Keratinocyte (primary cell): Measurements from ENCODE around the gene HPS1. TPM values are rescaled to one million over a fixed set of nuclear protein-coding genes. Genes with fewer than 3 reads are reported as not detected.

ENCODE experiments used
- DNase-seq: peaks from one replicate; pipeline ENCODE4 v3.0.0-alpha.2; 2011; ENCODE audit warnings: low read depth, missing footprints, low spot score
- FAIRE-seq: peaks from 2 replicates; lab custom pipeline; 2011; peaks lifted over from hg19 to GRCh38; lab: Jason Lieb, UNC
- H2AFZ ChIP-seq: 2 replicates; pipeline ENCODE4 v1.6.0; 2012; ENCODE audit warnings: low read length, control low read depth, inconsistent platforms; ENCODE audit not compliant: control insufficient read depth
- H3K27ac ChIP-seq: 2 replicates; pipeline ENCODE4 v1.5.1; 2011; ENCODE audit warnings: low read length; ENCODE audit not compliant: control insufficient read depth, insufficient read depth
- H3K27me3 ChIP-seq: 3 replicates; pipeline ENCODE4 v1.6.0; 2011; ENCODE audit warnings: low read length; ENCODE audit not compliant: control insufficient read depth, insufficient read depth; ENCODE audit errors: extremely low read depth
- H3K36me3 ChIP-seq, 2 experiments: 2 replicates in 1 of 2; 3 replicates in 1 of 2; pipeline ENCODE4 v1.5.1; 2011; ENCODE audit warnings: low read length in 2 of 2, mild to moderate bottlenecking in 1 of 2; ENCODE audit not compliant: control insufficient read depth in 2 of 2, insufficient read depth in 2 of 2; ENCODE audit errors: extremely low read depth in 1 of 2
- H3K4me1 ChIP-seq: 3 replicates; pipeline ENCODE4 v1.5.1; 2011; ENCODE audit warnings: low read length; ENCODE audit not compliant: control insufficient read depth, insufficient read depth; ENCODE audit errors: extremely low read depth
- H3K4me2 ChIP-seq: 3 replicates; pipeline ENCODE4 v1.6.0; 2011; ENCODE audit warnings: low read depth, low read length; ENCODE audit not compliant: control insufficient read depth, insufficient read depth; ENCODE audit errors: extremely low read depth
- H3K4me3 ChIP-seq, 3 experiments: fragments of 200-600 bp in 1 of 3; sonication (generic) in 1 of 3; 2 replicates in 2 of 3; 3 replicates in 1 of 3; pipeline ENCODE4 v1.5.1; 2011 to 2016; ENCODE audit warnings: low read length in 3 of 3, mild to moderate bottlenecking in 3 of 3, control low read depth in 2 of 3, inconsistent platforms in 1 of 3, low read depth in 1 of 3, mixed read lengths in 1 of 3, mixed run types in 1 of 3, moderate library complexity in 1 of 3; ENCODE audit not compliant: control insufficient read depth in 2 of 3, insufficient read depth in 2 of 3; ENCODE audit errors: extremely low read depth in 1 of 3
- H3K79me2 ChIP-seq: 2 replicates; pipeline ENCODE4 v1.6.0; 2012; ENCODE audit warnings: low read length; ENCODE audit not compliant: control insufficient read depth, insufficient read depth
- H3K9ac ChIP-seq: 3 replicates; pipeline ENCODE4 v1.6.0; 2011; ENCODE audit warnings: low read length; ENCODE audit not compliant: control insufficient read depth, insufficient read depth; ENCODE audit errors: extremely low read depth
- H3K9me1 ChIP-seq: 3 replicates; pipeline ENCODE4 v1.6.0; 2011; ENCODE audit warnings: low read length; ENCODE audit not compliant: control insufficient read depth, insufficient read depth; ENCODE audit errors: extremely low read depth
- H3K9me3 ChIP-seq: 2 replicates; pipeline ENCODE4 v1.5.1; 2012; ENCODE audit warnings: low read depth, low read length; ENCODE audit not compliant: control insufficient read depth
- H4K20me1 ChIP-seq: 3 replicates; pipeline ENCODE4 v1.6.0; 2011; ENCODE audit warnings: low read length; ENCODE audit not compliant: control insufficient read depth, insufficient read depth; ENCODE audit errors: extremely low read depth
- CTCF ChIP-seq, 3 experiments: IDR thresholded peaks in 1 of 3; conservative IDR thresholded peaks in 1 of 3; optimal IDR thresholded peaks in 1 of 3; 2 replicates in 2 of 3; 3 replicates in 1 of 3; pipeline versions ENCODE3 to v1.5.1; 2011; ENCODE audit warnings: low read length in 3 of 3, mild to moderate bottlenecking in 3 of 3, moderate library complexity in 2 of 3, control low read depth in 1 of 3, inconsistent platforms in 1 of 3; ENCODE audit not compliant: insufficient read depth in 2 of 3; ENCODE audit errors: extremely low read depth in 1 of 3
- EZH2 ChIP-seq: IDR thresholded peaks from one replicate; pipeline ENCODE4 v1.6.1; 2012; ENCODE audit warnings: inconsistent platforms, mild to moderate bottlenecking, low read length, moderate library complexity
- dilution Hi-C: fragments of 300-500 bp; cut with MboI; formaldehyde crosslinking; loops from one replicate; pipeline ENCODE4 v1.7.0; 2020; ENCODE audit warnings: low sequenced_read_pairs; ENCODE audit not compliant: extremely low pct_ligation_motif_present
- polyA plus RNA-seq, 5 experiments: library from polyadenylated mRNA; depleted of rRNA in 3 of 5; stranded (reverse) in 3 of 5; stranded (forward) in 1 of 5; unstranded in 1 of 5; fragments of >200 nt; gene quantifications; 1 replicate in 1 of 5; 2 replicates in 3 of 5; 3 replicates in 1 of 5; pipeline versions ENCODE4 v1.2.1 to v1.2.3, GENCODE V29; 2011 to 2012; ENCODE audit warnings: missing spikeins in 2 of 5, low read depth in 1 of 5, low replicate concordance in 1 of 5

Gene HPS1
- polyA plus RNA-seq, 1 donor (not counting 4 experiments of a cell fraction or from before 2014, with no cell fraction given): 39.4 TPM

- no peaks in the 10 kb centered on the region for H3K9me3 ChIP-seq
- no peak for FAIRE-seq
- H3K4me1 ChIP-seq: peaks cover 7% of the 10 kb centered on the region
- TF ChIP-seq CTCF (optimal IDR thresholded peaks at IDR 0.05 in 1 of 3, IDR thresholded peaks at IDR 0.05 in 1 of 3, conservative IDR thresholded peaks at IDR 0.05 in 1 of 3; ENCODE audit: extremely low read depth in 1 of 3, insufficient read depth in 2 of 3, low read length in 3 of 3) (no peak), EZH2 (no peak)
- peaks cover 26% of the 10 kb centered on the region for H3K79me2 ChIP-seq
- dilution Hi-C loops: no loop called here
- H3K27me3 ChIP-seq: no peaks in the 10 kb centered on the region
- H3K27ac ChIP-seq: peak overlapping the region; percentile 81
- H2AFZ ChIP-seq: peak overlapping the region; percentile 77
- H3K9ac ChIP-seq: peak overlapping the region; percentile 91
- peak overlapping the region; percentile 96 for H3K4me2 ChIP-seq
- peak overlapping the region; percentile 75 to 92 (median 84) for H3K4me3 ChIP-seq
- no peaks in the 10 kb centered on the region for H3K9me1 ChIP-seq
- H4K20me1 ChIP-seq: no peaks in the 10 kb centered on the region
- no peak for DNase-seq
- H3K36me3 ChIP-seq: peaks cover 18% of the 10 kb centered on the region in 2 experiments
Observed at GRCh38 chr10:98446151-98446660, 529 bp downstream of the HPS1 start.

GRCh38 chr10:98445200-98445812, 1.4 kb downstream of the HPS1 start:
- no peaks in the 10 kb centered on the region for H3K27me3 ChIP-seq
- peaks cover 26% of the 10 kb centered on the region for H3K79me2 ChIP-seq
- FAIRE-seq: no peak
- H3K27ac ChIP-seq: peak overlapping the region; percentile 81
- dilution Hi-C loops: no loop called here
- no peak for TF ChIP-seq CTCF (optimal IDR thresholded peaks at IDR 0.05 in 1 of 3, IDR thresholded peaks at IDR 0.05 in 1 of 3, conservative IDR thresholded peaks at IDR 0.05 in 1 of 3; ENCODE audit: extremely low read depth in 1 of 3, insufficient read depth in 2 of 3, low read length in 3 of 3)
- no peak for TF ChIP-seq EZH2
- no peaks in the 10 kb centered on the region for H4K20me1 ChIP-seq
- no peak for DNase-seq
- H3K9me1 ChIP-seq: no peaks in the 10 kb centered on the region
- no peak overlapping the region for H2AFZ ChIP-seq
- peak overlapping the region; percentile 75 to 92 (median 84) for H3K4me3 ChIP-seq
- peaks cover 7% of the 10 kb centered on the region for H3K4me1 ChIP-seq
- no peaks in the 10 kb centered on the region for H3K9me3 ChIP-seq
- H3K4me2 ChIP-seq: peak overlapping the region; percentile 96
- H3K9ac ChIP-seq: peak overlapping the region; percentile 91
- peaks cover 18% of the 10 kb centered on the region in 2 experiments for H3K36me3 ChIP-seq
